Panc1 (cell line): ENCODE results near the gene LPGAT1.

Source experiments
- POLR2AphosphoS5 ChIP-seq: IDR thresholded peaks from 2 replicates; pipeline ENCODE4 v1.6.1; 2012; ENCODE audit warnings: mild to moderate bottlenecking, low read depth, low read length, moderate library complexity
- SIN3A ChIP-seq: IDR thresholded peaks from 2 replicates; pipeline ENCODE4 v1.6.1; 2012; ENCODE audit warnings: low read depth, mild to moderate bottlenecking, low read length, moderate library complexity, borderline replicate concordance; ENCODE audit not compliant: insufficient read depth
- TF ChIP-seq, protein P1 (sequence below): fragments of 450-650 bp; IDR thresholded peaks from 2 replicates; pipeline ENCODE4 v1.5.1; 2017; ENCODE audit warnings: mild to moderate bottlenecking

DNA sequence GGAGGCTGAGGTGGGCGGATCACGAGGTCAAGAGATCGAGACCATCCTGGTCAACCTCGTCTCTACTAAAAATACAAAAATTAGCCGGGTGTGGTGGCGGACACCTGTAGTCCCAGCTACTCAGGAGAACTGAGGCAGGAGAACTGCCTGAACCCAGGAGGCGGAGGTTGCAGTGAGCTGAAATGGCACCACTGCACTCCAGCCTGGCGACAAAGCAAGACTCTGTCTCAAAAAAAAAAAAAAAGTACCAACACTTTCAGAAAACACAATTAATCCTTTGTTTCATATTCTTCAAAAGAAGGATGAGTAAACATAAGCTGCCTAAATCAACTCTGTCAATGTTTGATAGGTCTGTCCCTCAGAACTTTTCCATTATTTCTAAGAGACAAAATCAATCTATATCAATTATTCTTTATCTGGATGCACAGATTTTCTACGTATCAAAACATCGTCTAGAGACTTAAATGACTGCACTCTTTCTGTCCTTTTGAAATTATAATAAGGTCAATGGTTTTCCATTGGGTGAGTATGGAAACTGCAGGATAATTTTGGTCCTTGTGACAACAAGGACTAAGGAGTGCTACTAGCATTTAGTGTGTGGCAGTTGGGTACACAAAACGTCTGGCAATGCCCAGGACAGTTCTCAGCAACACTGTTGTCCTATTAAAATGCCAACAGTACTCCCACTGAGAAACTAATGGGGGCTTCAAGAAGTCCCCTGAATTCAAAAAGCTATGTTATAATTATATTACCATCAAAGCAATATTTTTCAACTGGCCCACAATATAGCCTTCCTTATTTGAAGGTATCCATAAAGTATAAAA is 40.7 kb downstream of the LPGAT1 start:
- TF ChIP-seq SIN3A (no peak), POLR2AphosphoS5 (no peak)
- TF ChIP-seq, protein P1, sequence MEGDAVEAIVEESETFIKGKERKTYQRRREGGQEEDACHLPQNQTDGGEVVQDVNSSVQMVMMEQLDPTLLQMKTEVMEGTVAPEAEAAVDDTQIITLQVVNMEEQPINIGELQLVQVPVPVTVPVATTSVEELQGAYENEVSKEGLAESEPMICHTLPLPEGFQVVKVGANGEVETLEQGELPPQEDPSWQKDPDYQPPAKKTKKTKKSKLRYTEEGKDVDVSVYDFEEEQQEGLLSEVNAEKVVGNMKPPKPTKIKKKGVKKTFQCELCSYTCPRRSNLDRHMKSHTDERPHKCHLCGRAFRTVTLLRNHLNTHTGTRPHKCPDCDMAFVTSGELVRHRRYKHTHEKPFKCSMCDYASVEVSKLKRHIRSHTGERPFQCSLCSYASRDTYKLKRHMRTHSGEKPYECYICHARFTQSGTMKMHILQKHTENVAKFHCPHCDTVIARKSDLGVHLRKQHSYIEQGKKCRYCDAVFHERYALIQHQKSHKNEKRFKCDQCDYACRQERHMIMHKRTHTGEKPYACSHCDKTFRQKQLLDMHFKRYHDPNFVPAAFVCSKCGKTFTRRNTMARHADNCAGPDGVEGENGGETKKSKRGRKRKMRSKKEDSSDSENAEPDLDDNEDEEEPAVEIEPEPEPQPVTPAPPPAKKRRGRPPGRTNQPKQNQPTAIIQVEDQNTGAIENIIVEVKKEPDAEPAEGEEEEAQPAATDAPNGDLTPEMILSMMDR = no peak
